ENCODE results near the gene CD300LG.

DNA sequence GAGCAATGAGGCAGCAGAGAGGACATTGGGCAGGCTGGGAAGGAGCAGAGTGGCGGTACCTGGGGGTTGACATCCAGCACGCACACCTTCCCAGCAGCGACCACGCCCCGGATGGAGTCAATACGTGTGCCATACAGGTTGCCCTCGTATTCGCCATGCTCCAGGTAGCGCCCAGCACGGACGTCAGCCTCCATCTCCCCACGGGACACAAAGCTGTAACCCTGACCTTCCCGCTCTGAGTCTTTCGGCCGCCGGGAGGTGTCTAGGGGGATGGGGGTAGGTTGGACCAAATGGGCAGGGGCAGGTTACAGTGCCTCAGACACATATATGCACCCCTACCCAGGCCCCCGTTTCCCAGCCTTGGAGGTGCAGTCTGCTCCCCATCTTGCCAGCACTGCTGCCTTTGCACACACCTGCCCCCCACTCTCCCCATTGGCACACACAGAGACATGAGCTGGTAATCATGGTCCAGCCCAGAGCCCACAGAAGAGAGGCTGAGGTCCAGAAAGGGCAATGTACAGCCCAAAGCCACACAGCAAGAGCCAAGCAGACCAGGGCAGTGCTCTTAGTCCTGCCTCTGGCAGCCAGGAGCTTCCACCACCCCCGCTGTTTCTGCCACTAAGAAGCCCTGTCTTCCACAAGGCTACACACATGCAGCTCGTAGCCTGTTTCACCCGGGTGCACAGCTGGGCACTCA is 32.9 kb downstream of the CD300LG start:
- no peak for TF ChIP-seq POLR2A (IDR thresholded peaks at IDR 0.05; ENCODE audit: low read length)
- TF ChIP-seq GATA1 (IDR thresholded peaks at IDR 0.05; ENCODE audit: low read depth, low read length): no peak
